Activated CD4-positive, alpha-beta T cell treated with anti-CD3 and anti-CD28 coated beads, Interleukin-2, amount 50 U/mL, for 1 hour (primary cell): ENCODE measurements around the gene POLR1E.

Experiments
- DNase-seq: peaks from one replicate; pipeline ENCODE4 v3.0.0-alpha.2; 2020

The POLR1E gene

GRCh38 chr9:37541465-37541864 lies 55.7 kb downstream of the POLR1E start:
- no peak for DNase-seq

GRCh38 chr9:37542488-37542887 lies 56.7 kb downstream of the POLR1E start:
- no peak for DNase-seq

- no peak for DNase-seq
Measured at GRCh38 chr9:37542895-37543294, 57.1 kb downstream of the POLR1E start.

- no peak for DNase-seq
Measured at GRCh38 chr9:37543468-37543867, 57.7 kb downstream of the POLR1E start.

GRCh38 chr9:37547328-37547878 lies 61.7 kb downstream of the POLR1E start:
- DNase-seq, result no peak

- no peak for DNase-seq
Measured at GRCh38 chr9:37549527-37549926, 63.8 kb downstream of the POLR1E start.

GRCh38 chr9:37550781-37551180 lies 65.0 kb downstream of the POLR1E start:
- no peak for DNase-seq

- DNase-seq, result no peak
Measured at GRCh38 chr9:37551468-37551867, 65.7 kb downstream of the POLR1E start.

GRCh38 chr9:37551888-37552287 lies 66.1 kb downstream of the POLR1E start:
- no peak for DNase-seq
